Epithelial cell of alveolus of lung (primary cell): ENCODE data around the gene PRAMEF33. TPM values are rescaled to one million over a fixed set of nuclear protein-coding genes. Genes with fewer than 3 reads are reported as not detected.

Experiments used
- total RNA-seq: library from RNA; depleted of rRNA; stranded (reverse); fragments of >200 nt; gene quantifications from 2 replicates; pipeline ENCODE4 v1.2.1, GENCODE V29; 2015

The PRAMEF33 gene
- total RNA-seq: not detected in 2 replicates

GRCh38 chr1:13303239-13303638 is at the start of gene PRAMEF33:
TSS of gene PRAMEF33 (plus strand) at chr1:13303539. CDS start at chr1:13305955, 2,416 bp downstream.

GRCh38 chr1:13253898-13254297 is 49.4 kb upstream of the PRAMEF33 start, which contains the start of gene PRAMEF5:
TSS of gene PRAMEF5 (plus strand) at chr1:13254198. CDS start at chr1:13259269, 5,071 bp downstream.

GRCh38 chr1:13285037-13285436 is 18.3 kb upstream of the PRAMEF33 start, which contains the start of gene PRAMEF8:
TSS of gene PRAMEF8 (minus strand) at chr1:13285137. CDS start at chr1:13284091, 1,046 bp downstream.

GRCh38 chr1:13315281-13315680 is 11.9 kb downstream of the PRAMEF33 start, which contains the start of gene PRAMEF15:
TSS of gene PRAMEF15 (plus strand) at chr1:13315581. CDS start at chr1:13318408, 2,827 bp downstream.

GRCh38 chr1:13347034-13347433 is 43.7 kb downstream of the PRAMEF33 start, which contains the start of gene PRAMEF14:
TSS of gene PRAMEF14 (minus strand) at chr1:13347134. CDS start at chr1:13345314, 1,820 bp downstream.

Other genes starting within 250 kb of the PRAMEF33 start
- gene PRAMEF27, start 247.0 kb upstream of the PRAMEF33 start, total RNA-seq: not detected in 2 replicates
- gene HNRNPCL3, start 242.8 kb upstream of the PRAMEF33 start, total RNA-seq: not detected in 2 replicates
- gene PRAMEF25, start 232.8 kb upstream of the PRAMEF33 start, total RNA-seq: not detected in 2 replicates
- gene HNRNPCL2, start 186.7 kb upstream of the PRAMEF33 start, total RNA-seq: not detected in 2 replicates
- not detected in 2 replicates for gene PRAMEF26, start 147.5 kb upstream of the PRAMEF33 start, total RNA-seq
- not detected in 2 replicates for gene HNRNPCL4, start 137.9 kb upstream of the PRAMEF33 start, total RNA-seq
- not detected in 2 replicates for gene PRAMEF9, start 131.7 kb upstream of the PRAMEF33 start, total RNA-seq
- not detected in 2 replicates for gene PRAMEF13, start 102.1 kb upstream of the PRAMEF33 start, total RNA-seq
- not detected in 2 replicates for gene PRAMEF18, start 77.4 kb upstream of the PRAMEF33 start, total RNA-seq
- gene PRAMEF5, start 49.3 kb upstream of the PRAMEF33 start, total RNA-seq: not detected in 2 replicates
- not detected in 2 replicates for gene PRAMEF8, start 18.4 kb upstream of the PRAMEF33 start, total RNA-seq
- gene PRAMEF15, start 12.0 kb downstream of the PRAMEF33 start, total RNA-seq: not detected in 2 replicates
- not detected in 2 replicates for gene PRAMEF14, start 43.6 kb downstream of the PRAMEF33 start, total RNA-seq
- not detected in 2 replicates for gene PRAMEF19, start 68.4 kb downstream of the PRAMEF33 start, total RNA-seq
- not detected in 2 replicates for gene PRAMEF17, start 86.1 kb downstream of the PRAMEF33 start, total RNA-seq
- not detected in 2 replicates for gene PRAMEF20, start 106.9 kb downstream of the PRAMEF33 start, total RNA-seq
- gene LRRC38, start 210.5 kb downstream of the PRAMEF33 start, total RNA-seq: 0.39 TPM in 1 of 2 replicates, not detected in the other